ENCODE measurements around the gene TRPM6.
A peak's percentile ranks its signal among the peaks of the same experiment; 100 is the strongest.
"Not testable (repeated sequence)": the region's sequence is repeated elsewhere in the genome, so short reads cannot be mapped to it uniquely, and the experiment has no call there.

The TRPM6 gene

GRCh38 chr9:74887041-74887980 lies at the start of gene TRPM6:
TSS of gene TRPM6 (minus strand) at chr9:74887921. CDS start at chr9:74887856, 65 bp downstream.
- peak; percentile 23 for DNase-seq

- no peak for DNase-seq
Observed at GRCh38 chr9:74935008-74935407, 47.3 kb upstream of the TRPM6 start.

- no peak for DNase-seq
Observed at GRCh38 chr9:74921737-74922136, 34.0 kb upstream of the TRPM6 start.

- DNase-seq: no peak
Observed at GRCh38 chr9:74920944-74921626, 33.4 kb upstream of the TRPM6 start.

- DNase-seq: no peak
Observed at GRCh38 chr9:74910036-74910435, 22.3 kb upstream of the TRPM6 start.

- no peak for DNase-seq
Observed at GRCh38 chr9:74908665-74909064, 20.9 kb upstream of the TRPM6 start.

GRCh38 chr9:74907085-74907484 lies 19.4 kb upstream of the TRPM6 start:
- no peak for DNase-seq

GRCh38 chr9:74901001-74901400 lies 13.3 kb upstream of the TRPM6 start:
- no peak for DNase-seq

- not testable (repeated sequence) for DNase-seq
Observed at GRCh38 chr9:74888449-74888848, 728 bp upstream of the TRPM6 start.

GRCh38 chr9:74887981-74888370 lies 255 bp upstream of the TRPM6 start:
- no peak for DNase-seq

- no peak for DNase-seq
Observed at GRCh38 chr9:74876382-74876949, 11.3 kb downstream of the TRPM6 start.

GRCh38 chr9:74875656-74876055 lies 12.1 kb downstream of the TRPM6 start:
- DNase-seq: no peak

- DNase-seq: no peak
Observed at GRCh38 chr9:74874220-74874619, 13.5 kb downstream of the TRPM6 start.

GRCh38 chr9:74872619-74873233 lies 15.0 kb downstream of the TRPM6 start:
- no peak for DNase-seq

- DNase-seq: no peak
Observed at GRCh38 chr9:74867483-74867882, 20.2 kb downstream of the TRPM6 start.

GRCh38 chr9:74865177-74865576 lies 22.5 kb downstream of the TRPM6 start:
- no peak for DNase-seq

- DNase-seq: no peak
Observed at GRCh38 chr9:74861773-74862474, 25.8 kb downstream of the TRPM6 start.

GRCh38 chr9:74861071-74861470 lies 26.6 kb downstream of the TRPM6 start:
- DNase-seq: no peak

GRCh38 chr9:74860247-74860646 lies 27.5 kb downstream of the TRPM6 start:
- not testable (repeated sequence) for DNase-seq

GRCh38 chr9:74859786-74860185 lies 27.9 kb downstream of the TRPM6 start:
- DNase-seq: no peak

GRCh38 chr9:74858751-74859414 lies 28.8 kb downstream of the TRPM6 start:
- DNase-seq: no peak

- no peak for DNase-seq
Observed at GRCh38 chr9:74856989-74857388, 30.7 kb downstream of the TRPM6 start.
